Breast epithelium (tissue), 4 donors: ENCODE results near the gene EIF4B. TPM values are rescaled to one million over a fixed set of nuclear protein-coding genes. Genes with fewer than 3 reads are reported as not detected.

Experiments used
- DNase-seq, 2 donors: peaks; one replicate each; pipeline ENCODE4 v3.0.0-alpha.2; 2019; ENCODE audit warnings: low spot score in 2 of 2
- H3K27ac ChIP-seq, 2 donors: fragments of 200-600 bp; sonication (generic) in 1 of 2; one replicate each; pipeline ENCODE4 v1.5.1; 2016 to 2019; ENCODE audit warnings: mild to moderate bottlenecking in 1 of 2
- H3K27me3 ChIP-seq, 2 donors: fragments of 200-600 bp; sonication (generic) in 1 of 2; one replicate each; pipeline versions ENCODE4 v1.5.1 to v1.6.0; 2017 to 2019; ENCODE audit warnings: control low read depth in 1 of 2, mild to moderate bottlenecking in 1 of 2
- H3K36me3 ChIP-seq: fragments of 200-600 bp; one replicate; pipeline ENCODE4 v1.5.1; 2019
- H3K4me1 ChIP-seq, 2 donors: fragments of 200-600 bp; sonication (generic); one replicate each; pipeline ENCODE4 v1.5.1; 2016 to 2019; ENCODE audit warnings: control low read depth in 1 of 2
- H3K4me3 ChIP-seq, 3 donors: fragments of 200-600 bp; sonication (generic); 1 replicate in 2 of 3; 2 replicates in 1 of 3; pipeline ENCODE4 v1.5.1; 2016 to 2019; ENCODE audit warnings: mild to moderate bottlenecking in 3 of 3, moderate library complexity in 2 of 3
- H3K9me3 ChIP-seq, 2 donors: fragments of 200-600 bp; sonication (generic) in 1 of 2; one replicate each; pipeline ENCODE4 v1.5.1; 2016 to 2019; ENCODE audit warnings: control low read depth in 1 of 2
- CTCF ChIP-seq, 3 donors: fragments of 450-650 bp; IDR thresholded peaks; one replicate each; pipeline ENCODE4 v1.5.1; 2016 to 2017; ENCODE audit warnings: antibody characterized with exemption in 3 of 3, mild to moderate bottlenecking in 3 of 3, moderate library complexity in 3 of 3
- POLR2A ChIP-seq: fragments of 450-650 bp; IDR thresholded peaks from one replicate; pipeline ENCODE4 v1.6.1; 2016; ENCODE audit warnings: antibody characterized with exemption, mild to moderate bottlenecking, moderate library complexity
- POLR2AphosphoS5 ChIP-seq, 3 donors: sonication (generic); formaldehyde crosslinking; IDR thresholded peaks; one replicate each; pipeline ENCODE4 v1.6.1; 2017; ENCODE audit warnings: antibody characterized with exemption in 3 of 3
- intact Hi-C: fragments of 100-400 bp; cut with DNase I; formaldehyde crosslinking; loops from one replicate; pipeline ENCODE4 v1.15.1; 2023; ENCODE audit warnings: low total_unique reads
- total RNA-seq, 3 donors: library from RNA; depleted of rRNA; stranded (reverse); fragments of >200 nt; gene quantifications; one replicate each; pipeline ENCODE4 v1.1.0, GENCODE V29; 2016

The EIF4B gene
- total RNA-seq, 3 donors from 2014 or later, result 600 to 759 (median 614) TPM

GRCh38 chr12:53067993-53068770 is 61.9 kb downstream of the EIF4B start:
- H3K27ac ChIP-seq, result peak overlapping the region; percentile 67 to 87
- no peak for DNase-seq
- no peaks in the 10 kb centered on the region for H3K9me3 ChIP-seq
- no peaks in the 10 kb centered on the region for H3K36me3 ChIP-seq
- no peak for TF ChIP-seq POLR2A
- no peak for TF ChIP-seq CTCF (IDR thresholded peaks at IDR 0.05)
- no peak for TF ChIP-seq POLR2AphosphoS5 (IDR thresholded peaks at IDR 0.05)
- H3K4me3 ChIP-seq, result no peak overlapping the region
- intact Hi-C loops, result no loop called here
- H3K27me3 ChIP-seq, result no peaks in the 10 kb centered on the region
- peaks cover 4% of the 10 kb centered on the region in 2 donors for H3K4me1 ChIP-seq

GRCh38 chr12:53068811-53069585 is 62.7 kb downstream of the EIF4B start:
- H3K9me3 ChIP-seq, result no peaks in the 10 kb centered on the region
- intact Hi-C loops, result no loop called here
- TF ChIP-seq POLR2AphosphoS5 (IDR thresholded peaks at IDR 0.05) (no peak), CTCF (IDR thresholded peaks at IDR 0.05) (no peak)
- peak overlapping the region; percentile 67 to 87 for H3K27ac ChIP-seq
- H3K36me3 ChIP-seq, result no peaks in the 10 kb centered on the region
- peaks cover 3 to 4% of the 10 kb centered on the region in 2 donors for H3K4me1 ChIP-seq
- no peaks in the 10 kb centered on the region for H3K27me3 ChIP-seq
- H3K4me3 ChIP-seq, result no peak overlapping the region
- DNase-seq, result no peak

GRCh38 chr12:53069621-53070410 is 63.6 kb downstream of the EIF4B start:
- H3K4me3 ChIP-seq, result no peak overlapping the region
- H3K27ac ChIP-seq, result peak overlapping the region; percentile 67 to 87
- no peaks in the 10 kb centered on the region for H3K9me3 ChIP-seq
- H3K4me1 ChIP-seq, result peaks cover 1 to 3% of the 10 kb centered on the region in 2 donors
- H3K36me3 ChIP-seq, result no peaks in the 10 kb centered on the region
- no peaks in the 10 kb centered on the region for H3K27me3 ChIP-seq
- intact Hi-C loops, result no loop called here
- DNase-seq, result no peak
- TF ChIP-seq POLR2A (no peak), POLR2AphosphoS5 (IDR thresholded peaks at IDR 0.05) (peak in 1 of 3 donors; percentile 16)

GRCh38 chr12:53070877-53071492 is 64.7 kb downstream of the EIF4B start:
- Histone ChIP-seq H3K4me1 (peaks cover 0 to 3% of the 10 kb centered on the region in 2 donors), H3K27me3 (no peaks in the 10 kb centered on the region), H3K27ac (peak overlapping the region; percentile 67 to 87), H3K9me3 (no peaks in the 10 kb centered on the region), H3K36me3 (no peaks in the 10 kb centered on the region), H3K4me3 (no peak overlapping the region)
- intact Hi-C loops, result no loop called here
- DNase-seq, result no peak
- no peak for TF ChIP-seq POLR2A
- TF ChIP-seq CTCF (IDR thresholded peaks at IDR 0.05), result no peak
- TF ChIP-seq POLR2AphosphoS5 (IDR thresholded peaks at IDR 0.05), result no peak
